Activated CD8-positive, alpha-beta memory T cell treated with anti-CD3 and anti-CD28 coated beads, Interleukin-2, amount 50 U/mL, for 1 hour (primary cell): ENCODE measurements around the gene ANKFN1.

Source experiments
- DNase-seq: peaks from one replicate; pipeline ENCODE4 v3.0.0-alpha.2; 2020; ENCODE audit errors: extremely low read depth

ANKFN1 gene

DNA sequence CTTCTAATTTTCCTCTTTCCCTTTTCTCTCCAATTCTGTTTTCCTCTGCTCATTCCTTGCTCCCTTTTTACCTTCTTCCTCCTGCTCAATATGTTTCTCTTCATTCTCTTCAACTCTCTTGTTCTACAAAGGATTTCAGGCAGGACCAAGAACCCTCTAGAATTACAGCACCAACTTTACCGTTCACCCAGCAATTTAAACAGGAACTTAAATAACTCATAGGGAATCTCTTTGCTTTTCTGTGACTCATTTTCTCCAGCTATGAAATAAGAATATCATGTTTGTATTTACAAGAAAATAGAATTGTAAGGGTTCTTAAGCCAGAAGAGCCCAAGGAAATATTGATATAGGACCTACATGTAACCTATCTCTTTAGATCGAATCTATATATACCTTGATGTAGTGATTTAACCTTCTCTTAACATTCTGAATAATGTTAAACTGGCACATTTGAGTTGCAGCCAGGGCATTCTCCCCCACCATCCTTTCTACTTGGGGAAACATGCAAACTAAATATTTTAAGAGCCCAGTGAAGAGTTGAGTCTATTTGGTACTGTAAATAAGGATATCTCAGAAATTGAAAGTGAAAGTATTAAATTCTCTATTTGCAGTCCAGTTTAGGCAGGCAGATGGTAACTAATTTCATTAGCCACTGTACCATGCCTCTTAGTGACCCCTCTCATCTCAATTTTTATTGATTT lies 137.0 kb downstream of the ANKFN1 start:
- DNase-seq, result no peak

DNA sequence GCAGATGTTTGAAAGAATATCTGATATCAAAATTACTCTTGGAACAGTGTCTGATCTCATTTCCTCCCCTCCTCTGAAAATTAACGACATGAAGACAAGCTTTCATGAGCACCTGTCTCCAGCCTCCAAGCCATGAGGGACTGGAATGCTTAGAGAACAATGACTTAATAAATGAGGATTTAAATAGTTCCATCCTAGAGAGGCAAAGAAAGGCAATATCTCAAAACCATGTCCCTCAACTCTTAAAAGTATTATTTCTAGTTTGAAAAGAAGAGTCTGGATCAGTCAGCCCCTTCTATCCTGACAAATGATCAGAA lies 137.5 kb downstream of the ANKFN1 start:
- no peak for DNase-seq

DNA sequence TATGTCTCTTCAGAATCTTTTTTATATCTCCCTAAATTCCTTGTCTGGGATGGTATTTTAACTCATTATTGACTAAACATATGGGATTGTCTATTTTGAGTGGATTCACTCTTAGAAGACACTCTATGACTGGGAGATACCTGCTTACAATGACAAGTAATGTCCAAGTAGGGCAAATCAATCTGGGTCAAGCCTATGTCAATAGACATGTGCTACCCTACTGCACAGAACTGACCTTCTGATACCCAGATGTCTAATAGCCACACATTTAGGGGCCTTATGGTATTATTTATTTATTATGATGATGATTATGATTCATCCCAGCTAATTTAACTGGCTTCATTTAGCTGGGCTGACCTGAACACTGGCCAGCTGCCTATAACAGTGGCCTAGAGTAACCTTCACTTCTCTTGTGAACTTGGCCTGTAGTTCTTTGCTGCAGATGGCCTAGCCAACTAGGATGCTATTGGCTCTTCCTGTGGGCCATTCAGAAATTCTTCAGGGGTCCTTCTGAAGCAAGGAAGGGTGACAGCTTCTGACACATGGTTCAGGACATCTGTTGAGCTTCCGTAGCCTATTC lies 138.0 kb downstream of the ANKFN1 start:
- DNase-seq, result no peak

DNA sequence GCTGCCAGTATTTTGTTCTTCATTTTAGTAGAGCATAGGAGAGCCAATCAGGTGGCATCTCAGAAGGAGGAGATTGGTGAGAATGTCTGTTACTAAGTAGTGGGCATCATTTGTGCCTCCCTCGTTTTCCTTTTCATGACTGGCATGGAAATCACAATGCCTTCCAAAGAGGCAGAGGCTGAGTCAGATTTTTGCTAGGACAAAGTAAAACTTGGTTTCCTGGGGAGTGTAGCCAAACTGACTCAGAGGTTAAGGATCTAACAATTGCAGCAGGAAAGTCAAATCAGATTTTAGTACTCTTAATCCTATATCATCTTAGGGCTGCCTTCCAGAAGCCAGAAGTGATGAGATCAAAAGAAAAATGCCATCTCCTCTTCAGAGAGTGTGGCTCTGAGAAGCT lies 138.7 kb downstream of the ANKFN1 start:
- DNase-seq, result no peak

DNA sequence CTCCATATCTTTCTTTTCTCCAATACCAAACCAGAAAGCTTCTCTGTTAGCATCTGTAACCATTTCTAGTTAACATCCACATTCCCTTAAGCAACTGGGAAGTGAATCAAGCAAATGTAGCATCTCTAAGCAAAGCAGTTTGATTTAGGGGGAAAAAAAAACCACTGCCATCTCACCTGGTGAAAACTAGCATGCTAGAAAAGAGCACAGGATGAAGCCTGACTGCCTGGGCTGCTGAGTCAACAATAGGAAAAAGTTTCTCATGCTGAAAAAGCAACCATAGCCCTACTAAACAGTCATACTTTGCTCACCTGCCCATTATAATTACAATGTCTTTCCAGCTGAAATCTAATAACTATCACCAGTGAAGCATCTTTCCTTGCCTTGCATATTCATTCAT lies 139.3 kb downstream of the ANKFN1 start:
- DNase-seq, result no peak

DNA sequence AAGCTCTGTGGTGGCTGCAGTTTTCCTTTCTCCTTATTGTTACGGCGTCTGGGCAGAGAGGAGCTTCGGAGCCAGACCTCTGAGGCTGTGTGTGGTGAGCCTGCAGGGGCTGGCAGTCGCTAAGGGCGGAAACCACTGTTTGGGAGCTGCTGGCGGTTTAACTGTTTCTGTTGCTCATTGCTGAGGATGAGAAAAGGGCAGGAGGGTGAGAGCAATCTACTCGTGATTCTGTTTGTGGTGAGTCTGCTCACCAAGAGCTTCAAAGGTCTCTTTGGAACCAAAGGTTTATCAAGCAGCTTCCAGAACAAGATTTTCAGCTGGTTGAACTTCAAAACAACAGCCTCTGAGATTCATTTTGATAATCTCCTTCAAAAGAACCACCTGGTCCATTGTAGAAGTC lies 143.9 kb downstream of the ANKFN1 start:
- DNase-seq, result no peak

DNA sequence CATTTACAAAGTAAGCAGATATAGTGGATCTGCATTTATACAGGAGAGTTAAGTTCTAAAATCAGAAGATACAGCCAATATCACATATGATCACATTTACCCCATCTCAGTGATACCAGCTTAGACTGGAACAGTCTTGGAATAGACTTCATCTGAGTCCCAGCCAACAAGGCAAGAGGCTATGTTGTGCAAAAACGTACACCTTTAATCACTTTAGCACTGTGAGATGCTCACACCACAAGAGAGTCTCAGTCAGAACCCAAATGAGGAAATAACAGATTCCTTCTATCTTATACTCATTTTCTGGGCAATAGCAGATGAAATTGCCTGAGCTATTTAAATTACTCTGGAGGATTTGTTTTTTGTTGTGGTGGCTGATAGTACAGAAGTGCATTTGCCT lies 145.6 kb downstream of the ANKFN1 start:
- DNase-seq, result no peak

GRCh38 chr17:56300144-56300543 lies 146.9 kb downstream of the ANKFN1 start:
- DNase-seq, result no peak

DNA sequence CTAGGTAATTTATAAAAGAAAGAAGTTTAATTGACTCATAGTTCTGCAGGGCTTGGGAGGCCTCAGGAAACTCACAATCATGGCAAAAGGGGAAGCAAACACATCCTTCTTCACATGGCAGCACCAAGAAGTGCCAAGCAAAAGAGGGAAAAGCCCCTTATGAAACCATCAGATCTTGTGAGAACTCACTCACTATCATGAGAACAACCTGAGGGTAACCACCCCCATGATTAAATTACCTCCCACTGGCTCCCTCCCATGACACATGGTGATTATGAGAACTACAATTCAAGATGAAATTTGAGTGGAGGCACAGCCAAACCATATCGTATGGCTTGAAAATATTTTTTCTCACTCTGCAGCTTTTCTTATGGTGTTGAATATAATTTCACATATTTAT lies 151.7 kb downstream of the ANKFN1 start:
- DNase-seq, result no peak

GRCh38 chr17:56309897-56310296 lies 156.6 kb downstream of the ANKFN1 start:
- no peak for DNase-seq

GRCh38 chr17:56310782-56311181 lies 157.5 kb downstream of the ANKFN1 start:
- no peak for DNase-seq

DNA sequence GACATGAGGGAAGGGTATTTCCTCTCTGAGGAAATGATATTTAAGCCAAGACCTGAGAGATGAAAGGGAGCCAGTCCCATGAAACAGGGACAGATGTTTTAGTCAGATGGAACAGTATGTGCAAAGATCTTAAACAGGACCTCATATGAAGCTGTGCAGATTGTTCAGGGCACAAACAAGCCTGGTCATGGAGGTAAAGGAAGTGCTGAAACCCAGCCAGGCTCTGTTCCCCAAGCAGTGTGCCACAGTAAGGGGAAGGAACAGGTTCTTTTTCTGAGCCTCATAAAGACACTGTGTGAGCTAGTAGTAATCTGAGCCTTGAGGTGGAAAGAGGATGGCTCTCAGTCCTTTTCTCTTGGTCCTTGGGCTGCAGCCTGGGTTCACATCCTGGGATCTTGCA lies 159.9 kb downstream of the ANKFN1 start:
- no peak for DNase-seq

DNA sequence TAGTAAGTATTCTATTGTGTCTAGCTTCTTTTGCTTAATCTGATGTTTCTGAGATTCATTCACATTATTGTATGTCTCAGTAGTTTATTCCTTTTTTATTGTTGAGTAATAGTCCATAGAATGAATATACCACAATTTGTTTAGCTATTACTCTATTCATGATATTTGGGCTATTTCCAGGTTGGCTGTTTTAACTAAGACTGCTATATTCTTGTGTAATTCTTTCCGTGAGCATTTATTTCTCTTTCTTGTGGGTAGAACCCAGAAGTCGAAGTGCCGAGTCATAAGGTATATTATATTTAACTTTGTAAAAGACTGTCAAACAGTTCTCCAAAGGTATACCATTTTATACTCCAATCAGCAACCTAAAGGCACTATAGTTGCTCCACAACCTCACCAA lies 160.8 kb downstream of the ANKFN1 start:
- DNase-seq, result no peak

DNA sequence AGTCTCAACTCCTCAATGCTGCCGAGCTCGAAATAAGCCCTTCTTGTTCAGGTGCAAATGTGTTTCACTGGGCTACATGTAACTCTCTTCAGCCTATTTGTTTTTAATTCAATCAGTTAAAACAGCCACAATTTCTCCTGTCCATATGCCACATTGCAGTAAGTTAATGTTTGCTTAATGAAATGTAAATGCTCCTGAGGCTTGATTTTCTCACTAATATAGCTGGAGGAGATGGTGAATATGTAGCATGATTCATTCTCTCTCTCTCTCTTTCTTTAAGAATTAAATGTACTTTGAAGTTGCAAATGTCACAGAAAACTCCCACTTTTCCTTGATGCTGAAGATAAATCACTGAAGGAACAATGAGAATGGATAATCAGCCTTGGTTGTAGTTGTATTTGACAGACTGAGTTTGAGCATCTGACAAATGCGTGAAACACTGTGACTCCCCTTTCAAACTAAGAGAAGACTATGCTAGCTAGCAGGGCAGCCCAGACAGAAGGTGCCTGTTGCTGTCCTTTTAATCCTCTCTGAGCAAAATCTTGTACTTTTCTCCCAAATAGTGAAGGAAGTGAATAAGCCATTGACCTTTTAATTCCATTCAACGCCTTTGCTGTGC lies 161.8 kb downstream of the ANKFN1 start:
- no peak for DNase-seq

DNA sequence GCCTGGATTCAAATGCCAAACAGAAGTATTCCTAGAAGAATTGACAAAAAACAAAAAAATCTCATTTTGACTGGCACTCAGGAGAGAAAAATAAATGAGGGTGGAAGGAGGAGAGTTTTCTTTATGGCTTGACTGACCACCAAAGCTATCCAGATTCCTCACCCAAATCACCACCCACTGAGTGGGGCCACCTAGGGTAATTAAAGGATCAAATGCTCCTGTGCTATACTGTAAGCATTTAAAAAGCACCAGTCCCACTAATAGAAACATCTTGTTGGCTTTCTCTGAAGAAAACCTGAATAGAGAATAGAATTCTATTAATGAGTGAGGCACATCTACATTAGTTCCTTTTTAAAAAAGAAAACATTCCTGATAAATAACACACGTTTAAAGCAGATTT lies 163.3 kb downstream of the ANKFN1 start:
- DNase-seq, result no peak

DNA sequence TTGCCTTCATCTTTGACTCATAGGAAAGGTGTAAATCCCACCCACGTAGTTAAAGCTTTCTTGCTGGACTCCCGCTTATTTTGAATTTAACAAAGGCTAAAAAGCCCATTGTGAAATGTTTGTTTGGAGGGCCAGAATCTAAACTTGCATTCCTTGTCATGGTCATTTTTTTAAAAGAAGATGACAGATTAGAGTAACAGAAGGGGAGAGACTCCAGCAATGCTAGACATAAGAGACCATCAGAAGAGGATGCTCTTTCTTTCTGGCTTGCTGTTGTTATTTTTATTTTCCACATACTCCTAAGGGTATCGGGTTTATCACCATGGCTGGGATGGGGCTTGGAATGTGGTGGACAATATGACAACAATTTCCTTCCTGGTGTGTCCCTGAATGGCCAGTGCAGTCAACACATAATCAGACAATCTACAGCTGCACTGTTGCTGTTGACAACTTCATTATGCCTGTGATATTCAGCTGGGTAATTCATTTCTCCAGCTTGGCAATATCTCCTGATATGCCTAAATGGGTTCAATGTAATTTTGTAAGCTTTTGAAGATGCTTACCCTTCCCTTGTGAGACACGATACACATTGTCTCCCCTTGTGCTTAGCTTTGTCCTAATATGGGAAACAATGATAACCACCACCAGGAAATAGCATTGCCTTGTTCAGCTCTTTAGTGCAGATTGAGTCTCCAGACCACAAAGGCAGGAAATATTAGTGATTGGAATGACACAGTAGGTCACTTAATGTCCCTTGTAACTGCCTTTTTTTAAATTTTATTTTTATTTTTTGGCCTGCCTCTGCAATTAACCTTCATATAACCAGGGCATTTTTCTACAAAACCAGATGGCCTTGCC lies 164.3 kb downstream of the ANKFN1 start:
- no peak for DNase-seq

DNA sequence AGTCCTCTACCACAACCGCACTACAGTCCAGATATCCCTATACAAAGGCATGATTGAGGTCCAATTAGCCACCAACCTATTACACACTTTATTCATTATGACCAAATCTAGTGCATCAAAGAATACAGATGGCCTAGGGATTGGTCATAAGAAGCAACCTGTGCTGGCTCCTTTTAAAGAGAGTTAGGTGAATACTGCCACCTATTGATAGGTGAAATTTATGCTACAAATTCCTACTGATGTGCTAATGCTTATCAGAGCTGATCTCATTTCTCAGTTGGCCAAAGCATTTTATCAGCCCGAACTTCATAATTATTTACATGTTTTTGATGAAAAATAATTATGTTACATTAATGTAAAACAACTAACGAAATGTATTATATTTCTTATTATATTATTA lies 166.3 kb downstream of the ANKFN1 start:
- DNase-seq, result no peak

GRCh38 chr17:56320443-56320842 lies 167.2 kb downstream of the ANKFN1 start:
- DNase-seq, result no peak

GRCh38 chr17:56322991-56323390 lies 169.7 kb downstream of the ANKFN1 start:
- DNase-seq, result no peak

DNA sequence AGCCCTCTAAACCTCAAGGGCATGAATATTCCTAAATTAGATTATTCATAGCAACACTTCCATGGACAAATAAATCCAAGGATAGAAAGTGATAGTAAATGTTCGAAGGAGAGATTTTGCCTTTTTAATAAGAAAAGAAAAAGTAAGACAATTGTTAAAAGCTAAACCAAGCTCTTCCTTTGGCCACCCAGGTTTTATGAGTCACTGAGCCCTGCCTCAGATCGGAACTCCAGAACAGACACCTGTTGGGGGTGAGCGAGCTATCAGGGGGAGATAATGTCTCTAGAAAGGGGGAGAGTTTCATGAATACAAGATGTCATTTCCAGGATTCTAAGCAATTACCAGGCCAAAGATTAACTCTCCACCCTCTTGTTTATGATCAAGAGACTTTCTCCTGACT lies 171.4 kb downstream of the ANKFN1 start:
- DNase-seq, result no peak

DNA sequence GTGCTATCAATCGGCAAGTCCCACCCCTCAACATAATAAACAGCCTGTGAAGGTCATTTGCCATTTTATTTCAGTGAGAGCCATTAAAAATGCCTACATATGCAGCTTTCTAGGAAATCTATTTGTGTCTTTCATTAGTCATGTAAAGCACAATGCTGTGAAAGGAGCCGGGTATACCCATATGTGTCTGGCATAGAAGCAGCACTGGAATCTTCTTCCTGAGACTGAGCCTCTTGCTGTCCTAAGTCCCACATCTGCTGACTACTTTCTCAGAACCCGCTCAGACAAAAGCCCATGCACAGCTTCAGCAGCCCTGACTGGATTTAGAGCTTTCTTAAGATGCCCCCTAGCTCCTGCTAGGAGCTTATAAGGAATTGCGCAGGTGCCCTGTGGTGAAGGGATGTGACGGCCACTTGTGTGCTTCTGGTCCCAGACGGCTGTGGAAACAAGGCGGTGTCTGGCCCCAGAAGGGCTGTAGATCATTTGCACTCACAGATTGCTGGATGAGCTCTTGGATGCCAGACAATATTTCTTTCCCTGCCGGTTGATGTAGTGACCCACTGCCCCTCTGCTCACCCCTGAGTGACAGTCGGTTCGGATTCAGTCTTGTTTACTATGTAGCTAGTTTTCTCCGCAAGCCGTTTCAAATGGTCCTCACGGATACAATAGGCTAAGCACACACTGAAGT lies 172.2 kb downstream of the ANKFN1 start:
- no peak for DNase-seq

DNA sequence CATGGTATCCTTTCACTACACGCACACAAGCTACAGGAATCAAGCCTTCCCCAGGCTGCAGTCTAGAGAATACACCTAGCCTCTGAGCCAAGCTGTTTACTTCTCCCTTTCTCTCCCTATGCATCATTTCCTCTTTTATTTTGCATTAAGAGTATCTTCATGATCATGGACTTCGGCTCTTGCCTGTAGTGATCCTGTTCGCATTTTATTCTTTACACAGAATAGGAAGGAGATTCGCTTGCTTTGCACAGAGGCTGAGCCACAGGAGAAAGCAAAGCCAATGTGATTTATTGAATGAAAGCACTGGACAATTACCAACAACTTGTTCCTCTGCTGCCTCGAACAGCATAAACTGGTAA lies 172.7 kb downstream of the ANKFN1 start:
- DNase-seq, result no peak
